ENCODE measurements around the gene AGO1. TPM values are rescaled to one million over a fixed set of nuclear protein-coding genes. Genes with fewer than 3 reads are reported as not detected.

AGO1 gene
- total and polyA plus RNA-seq, 10 of the 15 experiments (the other 5 are each of a cell fraction or from before 2014, with no cell fraction given) = 1.8 to 24.0 (median 8.1) TPM

- TF ChIP-seq ZBTB4 (CRISPR knock-in tag; IDR thresholded peaks at IDR 0.05) (no peak), E2F4 (IDR thresholded peaks at IDR 0.05; ENCODE audit: low read depth, low read length) (no peak), ZSCAN29 (IDR thresholded peaks at IDR 0.05) (0 out of 2 replicates have a peak, but pooled peaks have one; percentile 11), POLR2AphosphoS5 (IDR thresholded peaks at IDR 0.05; ENCODE audit: low read length) (peak; percentile 78; the same call in 1 of the 2 replicates), ZNF622 (IDR thresholded peaks at IDR 0.05) (no peak), NR2C1 (IDR thresholded peaks at IDR 0.05) (peak; percentile 71), SREBF1 (IDR thresholded peaks at IDR 0.05; ENCODE audit: low read length) (no peak; the same call in 1 of the 2 replicates), WRNIP1 (IDR thresholded peaks at IDR 0.05; ENCODE audit: borderline replicate concordance, low read depth, low read length) (no peak), RELA (IDR thresholded peaks at IDR 0.05; ENCODE audit: borderline replicate concordance, partially characterized antibody) (peak; percentile 79)
Observed at GRCh38 chr1:35930593-35931445, 47.8 kb downstream of the AGO1 start, which contains the start of gene AGO3 (continued).
